ENCODE data around the gene TEX9.
A peak's percentile ranks its signal among the peaks of the same experiment; 100 is the strongest.

DNA sequence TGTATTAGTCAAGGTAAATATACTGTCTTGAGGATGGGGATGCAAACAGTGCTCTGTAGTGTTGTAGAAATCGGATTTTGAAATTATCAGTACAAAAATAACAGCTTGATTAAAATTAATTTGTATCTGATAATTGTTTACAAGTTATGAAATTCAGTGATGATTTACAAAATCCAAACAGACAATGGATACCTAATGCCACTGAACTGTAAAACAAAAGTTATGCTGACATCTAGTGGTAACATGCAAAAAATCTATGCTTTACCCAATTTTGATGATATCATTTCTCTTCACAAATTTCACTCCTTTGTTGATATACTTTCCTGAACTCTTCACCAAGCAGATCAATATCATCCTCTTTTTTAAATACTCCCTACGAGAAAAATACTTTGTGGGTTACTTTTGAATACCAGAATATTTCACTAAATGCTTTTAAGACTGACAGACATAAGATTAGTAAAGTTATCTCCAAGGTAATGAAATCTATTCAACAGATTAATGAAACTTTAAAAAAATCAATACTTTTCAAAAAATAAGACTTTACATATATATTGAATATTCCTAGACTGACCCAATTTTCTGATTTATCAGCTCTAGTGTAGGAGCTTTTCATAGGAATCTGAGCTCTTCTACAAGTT lies 63.7 kb downstream of the TEX9 start:
- TF ChIP-seq CTCF (IDR thresholded peaks at IDR 0.05) (peak; percentile 24 to 68 (median 44)), POLR2A (IDR thresholded peaks at IDR 0.05) (no peak)

Measured in esophagus squamous epithelium (tissue), 4 donors.